Hepatocyte (in vitro differentiated cells): ENCODE measurements around the gene FER1L5.

Experiments used
- EZH2phosphoT487 ChIP-seq: fragments of 200-600 bp; sonication (generic); IDR thresholded peaks from one replicate; pipeline ENCODE4 v1.6.1; 2018; ENCODE audit warnings: antibody characterized with exemption, mild to moderate bottlenecking, low read depth, moderate library complexity; ENCODE audit not compliant: unreplicated experiment, severe bottlenecking
- TF ChIP-seq, protein P1 (sequence below): fragments of 200-600 bp; sonication (generic); IDR thresholded peaks from 2 replicates; pipeline ENCODE4 v1.5.1; 2016; ENCODE audit warnings: antibody characterized with exemption, mild to moderate bottlenecking; ENCODE audit not compliant: poor library complexity

DNA sequence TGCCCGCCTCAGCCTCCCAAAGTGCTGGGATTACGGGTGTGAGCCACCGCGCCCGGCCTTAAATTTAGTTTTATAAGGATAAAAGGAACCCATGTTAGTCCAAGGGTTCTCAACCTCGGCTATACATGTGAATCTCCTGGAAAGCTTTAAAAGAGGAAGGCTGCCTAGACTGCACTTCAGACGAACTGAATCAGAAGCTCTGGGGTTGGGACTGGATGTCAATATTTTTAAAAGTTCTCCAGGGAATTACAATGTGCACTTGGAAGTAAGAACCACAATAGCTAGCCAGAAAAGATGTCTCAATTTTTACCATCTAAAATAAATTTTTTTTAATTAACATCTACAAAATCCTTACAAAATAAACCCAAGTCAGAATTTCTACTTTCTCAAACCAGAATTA, 87.2 kb downstream of the FER1L5 start:
- TF ChIP-seq, protein P1, sequence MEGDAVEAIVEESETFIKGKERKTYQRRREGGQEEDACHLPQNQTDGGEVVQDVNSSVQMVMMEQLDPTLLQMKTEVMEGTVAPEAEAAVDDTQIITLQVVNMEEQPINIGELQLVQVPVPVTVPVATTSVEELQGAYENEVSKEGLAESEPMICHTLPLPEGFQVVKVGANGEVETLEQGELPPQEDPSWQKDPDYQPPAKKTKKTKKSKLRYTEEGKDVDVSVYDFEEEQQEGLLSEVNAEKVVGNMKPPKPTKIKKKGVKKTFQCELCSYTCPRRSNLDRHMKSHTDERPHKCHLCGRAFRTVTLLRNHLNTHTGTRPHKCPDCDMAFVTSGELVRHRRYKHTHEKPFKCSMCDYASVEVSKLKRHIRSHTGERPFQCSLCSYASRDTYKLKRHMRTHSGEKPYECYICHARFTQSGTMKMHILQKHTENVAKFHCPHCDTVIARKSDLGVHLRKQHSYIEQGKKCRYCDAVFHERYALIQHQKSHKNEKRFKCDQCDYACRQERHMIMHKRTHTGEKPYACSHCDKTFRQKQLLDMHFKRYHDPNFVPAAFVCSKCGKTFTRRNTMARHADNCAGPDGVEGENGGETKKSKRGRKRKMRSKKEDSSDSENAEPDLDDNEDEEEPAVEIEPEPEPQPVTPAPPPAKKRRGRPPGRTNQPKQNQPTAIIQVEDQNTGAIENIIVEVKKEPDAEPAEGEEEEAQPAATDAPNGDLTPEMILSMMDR, result no peak
- no peak for TF ChIP-seq EZH2phosphoT487
